IMR-90 (cell line): ENCODE measurements around the gene GNAT2. TPM values are rescaled to one million over a fixed set of nuclear protein-coding genes. Genes with fewer than 3 reads are reported as not detected.

Experiments used
- ATAC-seq: fragments of 200-7000 bp; cut with Tn5 transposase; 2 replicates; pipeline ENCODE4 v1.9.1; 2020; ENCODE audit warnings: low read depth, mild to moderate bottlenecking, moderate library complexity
- BruUV-seq: library from RNA; stranded (reverse); fragments of 400-500 nt; replicated peaks from 2 replicates; lab custom pipeline; 2021; lab: Mats Ljungman, UMichigan
- CTCF ChIA-PET: fragments of 300-600 bp; formaldehyde crosslinking; extraction: SDS; loops from one replicate; lab custom pipeline; 2021; ENCODE audit warnings: antibody characterized with exemption; lab: Yijun Ruan, JAX
- POLR2A ChIA-PET: fragments of 300-600 bp; sonication (Branson Sonifier 250); formaldehyde crosslinking; loops from one replicate; lab custom pipeline; 2022; ENCODE audit warnings: antibody characterized with exemption; ENCODE audit not compliant: unreplicated experiment; lab: Charles Lee
- DNase-seq: peaks from one replicate; pipeline ENCODE4 v3.0.0; 2013
- H2AFZ ChIP-seq: replicated peaks from 2 replicates; pipeline ENCODE3; 2013; ENCODE audit warnings: low read length, mild to moderate bottlenecking; ENCODE audit not compliant: poor library complexity
- H2AK5ac ChIP-seq: 2 replicates; pipeline ENCODE4 v1.6.1; 2013; ENCODE audit warnings: low read depth, low read length, inconsistent platforms
- H2AK9ac ChIP-seq: replicated peaks from 2 replicates; pipeline ENCODE3; 2013; ENCODE audit warnings: mild to moderate bottlenecking, low read depth, low read length, moderate library complexity; ENCODE audit not compliant: poor library complexity
- H2BK120ac ChIP-seq: 2 replicates; pipeline ENCODE4 v1.6.1; 2013; ENCODE audit warnings: low read depth, low read length, inconsistent platforms
- H2BK15ac ChIP-seq: 3 replicates; pipeline ENCODE4 v1.6.1; 2013; ENCODE audit warnings: low read depth, low read length, inconsistent platforms
- H2BK20ac ChIP-seq: 2 replicates; pipeline ENCODE4 v1.6.1; 2013; ENCODE audit warnings: low read depth, mild to moderate bottlenecking, inconsistent platforms, low read length, moderate library complexity
- H2BK5ac ChIP-seq: 2 replicates; pipeline ENCODE4 v1.6.1; 2013; ENCODE audit warnings: mild to moderate bottlenecking, low read depth, low read length, inconsistent platforms; ENCODE audit not compliant: poor library complexity, severe bottlenecking
- H3K14ac ChIP-seq: replicated peaks from 2 replicates; pipeline ENCODE4 v1.6.1; 2013; ENCODE audit warnings: low read depth, low read length, inconsistent platforms
- H3K18ac ChIP-seq: 2 replicates; pipeline ENCODE4 v1.6.1; 2013; ENCODE audit warnings: low read depth, low read length, control low read depth
- H3K23ac ChIP-seq: 2 replicates; pipeline ENCODE4 v1.6.1; 2013; ENCODE audit warnings: low read depth, low read length, inconsistent platforms
- H3K27ac ChIP-seq: 2 replicates; pipeline ENCODE4 v1.5.1; 2013; ENCODE audit warnings: mild to moderate bottlenecking, control low read depth, low read length; ENCODE audit not compliant: insufficient read depth
- H3K27me3 ChIP-seq: 2 replicates; pipeline ENCODE4 v1.6.1; 2013; ENCODE audit warnings: low read length; ENCODE audit not compliant: control insufficient read depth, insufficient read depth
- H3K36me3 ChIP-seq: 2 replicates; pipeline ENCODE4 v1.6.1; 2013; ENCODE audit warnings: low read length, mixed read lengths; ENCODE audit not compliant: control insufficient read depth, insufficient read depth
- H3K4ac ChIP-seq: 2 replicates; pipeline ENCODE4 v1.6.1; 2013; ENCODE audit warnings: low read depth, low read length, inconsistent platforms
- H3K4me1 ChIP-seq: 2 replicates; pipeline ENCODE4 v1.6.1; 2013; ENCODE audit warnings: low read length, mixed read lengths; ENCODE audit not compliant: control insufficient read depth, insufficient read depth
- H3K4me2 ChIP-seq: 2 replicates; pipeline ENCODE4 v1.6.1; 2013; ENCODE audit warnings: low read depth, mild to moderate bottlenecking, control low read depth, low read length, moderate library complexity
- H3K4me3 ChIP-seq: 2 replicates; pipeline ENCODE4 v1.5.1; 2013; ENCODE audit warnings: low read depth, mild to moderate bottlenecking, control low read depth, low read length, moderate library complexity; ENCODE audit not compliant: insufficient read depth
- H3K56ac ChIP-seq: 2 replicates; pipeline ENCODE4 v1.6.1; 2013; ENCODE audit warnings: low read length, inconsistent platforms; ENCODE audit not compliant: insufficient read depth; ENCODE audit errors: extremely low read depth
- H3K79me1 ChIP-seq, 2 experiments: 2 replicates each; pipeline ENCODE4 v1.6.1; 2013; ENCODE audit warnings: low read length in 2 of 2, inconsistent platforms in 1 of 2, low read depth in 1 of 2
- H3K9ac ChIP-seq: 2 replicates; pipeline ENCODE4 v1.6.1; 2013; ENCODE audit warnings: low read depth, low read length, control low read depth
- H3K9me1 ChIP-seq: 2 replicates; pipeline ENCODE4 v1.6.1; 2013; ENCODE audit warnings: low read length, inconsistent platforms; ENCODE audit not compliant: insufficient read depth
- H3K9me3 ChIP-seq: 2 replicates; pipeline ENCODE4 v1.6.1; 2013; ENCODE audit warnings: low read length; ENCODE audit not compliant: control insufficient read depth, insufficient read depth
- H4K20me1 ChIP-seq: 2 replicates; pipeline ENCODE4 v1.6.1; 2013; ENCODE audit warnings: low read length, inconsistent platforms; ENCODE audit not compliant: insufficient read depth
- H4K5ac ChIP-seq: 2 replicates; pipeline ENCODE4 v1.6.1; 2013; ENCODE audit warnings: mild to moderate bottlenecking, low read depth, low read length, control low read depth
- H4K8ac ChIP-seq, 2 experiments: 2 replicates each; pipeline ENCODE4 v1.6.1; 2013; ENCODE audit warnings: low read depth in 2 of 2, low read length in 2 of 2, control low read depth in 1 of 2, inconsistent platforms in 1 of 2
- H4K91ac ChIP-seq: 2 replicates; pipeline ENCODE4 v1.6.1; 2013; ENCODE audit warnings: low read depth, low read length, inconsistent platforms; ENCODE audit not compliant: insufficient read depth
- BHLHE40 ChIP-seq: fragments of 150-350 bp; IDR thresholded peaks from 2 replicates; pipeline ENCODE4 v1.6.1; 2016; ENCODE audit warnings: mild to moderate bottlenecking, low read depth, low read length
- CHD1 ChIP-seq: IDR thresholded peaks from 2 replicates; pipeline ENCODE4 v1.6.1; 2012; ENCODE audit warnings: low read depth, low read length, improper control_type of control experiment
- ELK1 ChIP-seq: fragments of 150-350 bp; IDR thresholded peaks from 2 replicates; pipeline ENCODE4 v1.6.1; 2016; ENCODE audit warnings: low read depth, mild to moderate bottlenecking, low read length, moderate library complexity, borderline replicate concordance
- FOS ChIP-seq: fragments of 150-350 bp; IDR thresholded peaks from 2 replicates; pipeline ENCODE4 v1.6.1; 2016; ENCODE audit warnings: low read depth, low read length
- MAFK ChIP-seq: IDR thresholded peaks from 2 replicates; pipeline ENCODE4 v1.6.1; 2012; ENCODE audit warnings: low read depth, low read length, improper control_type of control experiment
- MAZ ChIP-seq: IDR thresholded peaks from 2 replicates; pipeline ENCODE4 v1.6.1; 2012; ENCODE audit warnings: low read depth, mild to moderate bottlenecking, low read length, improper control_type of control experiment, moderate library complexity, borderline replicate concordance
- MXI1 ChIP-seq: IDR thresholded peaks from 2 replicates; pipeline ENCODE4 v1.6.1; 2012; ENCODE audit warnings: low read depth, mild to moderate bottlenecking, low read length, moderate library complexity, borderline replicate concordance
- NFE2L2 ChIP-seq: fragments of 150-350 bp; IDR thresholded peaks from 2 replicates; pipeline ENCODE4 v1.6.1; 2016; ENCODE audit warnings: low read depth, mild to moderate bottlenecking, low read length
- POLR2A ChIP-seq: IDR thresholded peaks from 2 replicates; pipeline ENCODE4 v1.6.1; 2012; ENCODE audit warnings: mild to moderate bottlenecking, low read depth, low read length
- RAD21 ChIP-seq: IDR thresholded peaks from 2 replicates; pipeline ENCODE4 v1.6.1; 2012; ENCODE audit warnings: low read length, improper control_type of control experiment
- RCOR1 ChIP-seq: IDR thresholded peaks from 2 replicates; pipeline ENCODE4 v1.6.1; 2012; ENCODE audit warnings: mild to moderate bottlenecking, low read length, improper control_type of control experiment; ENCODE audit not compliant: insufficient replicate concordance
- RFX5 ChIP-seq: IDR thresholded peaks from 2 replicates; pipeline ENCODE4 v1.8.0; 2012; ENCODE audit warnings: low read depth, mild to moderate bottlenecking, low read length, moderate library complexity
- SMC3 ChIP-seq: fragments of 150-350 bp; IDR thresholded peaks from 2 replicates; pipeline ENCODE4 v1.6.1; 2016; ENCODE audit warnings: low read depth, mild to moderate bottlenecking, antibody characterized with exemption, low read length, moderate library complexity
- USF2 ChIP-seq: fragments of 150-350 bp; IDR thresholded peaks from 2 replicates; pipeline ENCODE4 v1.6.1; 2017; ENCODE audit warnings: mild to moderate bottlenecking, antibody characterized with exemption, low read length, low read depth
- WGBS, 2 experiments: methylation state at CpG; one replicate each; pipeline versions ENCODE4 v1.1.5 to v1.1.7; 2013; ENCODE audit warnings: missing lambda C conversion rate in 2 of 2; ENCODE audit not compliant: insufficient read length in 1 of 2; ENCODE audit errors: extremely low coverage in 2 of 2; 5-methylcytosine and 5-hydroxymethylcytosine counted together
- dilution Hi-C: fragments of 300-500 bp; cut with HindIII; formaldehyde crosslinking; loops from one replicate; pipeline ENCODE4 v1.14.3; 2018; ENCODE audit warnings: low sequenced_read_pairs; ENCODE audit not compliant: unreplicated experiment
- in situ Hi-C: fragments of 300-500 bp; cut with MboI; formaldehyde crosslinking; loops from 3 replicates; pipeline ENCODE4 v1.14.3; 2019; ENCODE audit warnings: low sequenced_read_pairs, inconsistent platforms, mixed read lengths
- intact Hi-C: fragments of 100-400 bp; cut with micrococcal nuclease; formaldehyde crosslinking; loops from 2 replicates; pipeline ENCODE4 v1.10.0; 2022
- polyA plus RNA-seq, 3 experiments: library from polyadenylated mRNA; depleted of rRNA; stranded (reverse); fragments of >200 nt; gene quantifications; 2 replicates each; pipeline ENCODE4 v1.2.3, GENCODE V29; 2012; ENCODE audit warnings: low replicate concordance in 1 of 3
- total RNA-seq: library from RNA; depleted of rRNA; stranded (reverse); fragments of >200 nt; gene quantifications from 2 replicates; pipeline ENCODE4 v1.2.3, GENCODE V29; 2012

The GNAT2 gene
- total and polyA plus RNA-seq, 2 of the 4 experiments (the other 2 are of a cell fraction): 0.17 to 0.36 TPM

GRCh38 chr1:109569323-109569722 is 50.1 kb downstream of the GNAT2 start:
- dilution Hi-C loops: no loop called here
- Histone ChIP-seq H3K23ac (no peak overlapping the region), H2BK20ac (no peak overlapping the region)

More at GRCh38 chr1:109569323-109569722, 50.1 kb downstream of the GNAT2 start:
- H3K4me3 ChIP-seq: no peak overlapping the region
- 80% methylated on average over 1 of the region's 1 CpG; no CpG with 5 or more reads in 1 of the 2 experiments for WGBS, 2 experiments
- ATAC-seq: no peak
- in situ Hi-C loops: no loop called here
- H2AK5ac ChIP-seq: no peak overlapping the region
- peaks cover 15% of the 10 kb centered on the region for H3K9me1 ChIP-seq
- no peak overlapping the region for H4K8ac ChIP-seq
- H3K27me3 ChIP-seq: no peaks in the 10 kb centered on the region
- H3K56ac ChIP-seq: no peak overlapping the region
- no peak overlapping the region for H3K18ac ChIP-seq
- POLR2A ChIA-PET: no interaction called here
- H3K4ac ChIP-seq: no peak overlapping the region
- CTCF ChIA-PET: interaction anchor here (0.6 to 1.1 kb wide), 4 partner anchors 22 to 204 kb away, joined by 3 to 8 read pairs (median 4); no protein-coding TSS in a partner anchor
- H3K79me1 ChIP-seq: peaks cover 25 to 73% of the 10 kb centered on the region in 2 experiments
- no peak overlapping the region for H3K4me2 ChIP-seq
- no peak for DNase-seq
- no peak for TF ChIP-seq NFE2L2
- TF ChIP-seq USF2: no peak
- TF ChIP-seq RAD21: no peak
- no peak for TF ChIP-seq RFX5
- TF ChIP-seq MAZ: no peak
- TF ChIP-seq POLR2A: no peak
- TF ChIP-seq RCOR1: no peak
- no peak for TF ChIP-seq BHLHE40
- no peak for TF ChIP-seq MXI1
- TF ChIP-seq FOS: no peak
- TF ChIP-seq ELK1: no peak
- TF ChIP-seq CHD1: no peak
- TF ChIP-seq SMC3: no peak
- TF ChIP-seq MAFK: no peak
- intact Hi-C loops: no loop called here
- no peaks in the 10 kb centered on the region for H3K36me3 ChIP-seq
- H3K9ac ChIP-seq: no peak overlapping the region
- BruUV-seq: no TSS peak
- no peak overlapping the region for H2BK120ac ChIP-seq
- H4K5ac ChIP-seq: no peak overlapping the region
- no peak overlapping the region for H4K91ac ChIP-seq
- no peaks in the 10 kb centered on the region for H3K9me3 ChIP-seq
- no peak overlapping the region for H2BK5ac ChIP-seq
- H3K4me1 ChIP-seq: peaks cover 7% of the 10 kb centered on the region; the same call in 1 of the 2 replicates
- no peak overlapping the region for H3K27ac ChIP-seq
- peaks cover 85% of the 10 kb centered on the region for H4K20me1 ChIP-seq
- no peak overlapping the region for H2BK15ac ChIP-seq
- no peak overlapping the region for H3K14ac ChIP-seq
- H2AK9ac ChIP-seq: no peak overlapping the region
- H2AFZ ChIP-seq: no peak overlapping the region
